Psoas muscle (tissue), 8 donors: ENCODE results near the gene RAB30. TPM values are rescaled to one million over a fixed set of nuclear protein-coding genes. Genes with fewer than 3 reads are reported as not detected.
A peak's percentile ranks its signal among the peaks of the same experiment; 100 is the strongest.

Source experiments
- ATAC-seq, 4 donors: fragments of 200-7000 bp; cut with Tn5 transposase; one replicate each; pipeline ENCODE4 v1.9.1; 2020; ENCODE audit warnings: moderate library complexity in 3 of 4, mild to moderate bottlenecking in 2 of 4
- DNase-seq, 2 donors: peaks; one replicate each; pipeline ENCODE4 v3.0.0-alpha.2; 2020
- H3K27ac ChIP-seq: fragments of 200-600 bp; one replicate; pipeline ENCODE4 v1.8.0; 2022
- H3K27me3 ChIP-seq, 3 donors: fragments of 200-600 bp in 1 of 3; one replicate each; pipeline versions ENCODE4 v1.6.1 to v1.8.0; 2013 to 2022; ENCODE audit warnings: low read length in 2 of 3, mild to moderate bottlenecking in 2 of 3, moderate library complexity in 1 of 3; ENCODE audit not compliant: insufficient read depth in 3 of 3
- H3K36me3 ChIP-seq, 2 donors: fragments of 200-600 bp in 1 of 2; one replicate each; pipeline versions ENCODE4 v1.6.1 to v1.8.0; 2013 to 2022; ENCODE audit warnings: low read depth in 1 of 2, mild to moderate bottlenecking in 1 of 2, moderate library complexity in 1 of 2; ENCODE audit not compliant: insufficient read depth in 1 of 2
- H3K4me1 ChIP-seq: fragments of 200-600 bp; one replicate; pipeline ENCODE4 v1.8.0; 2022
- H3K4me3 ChIP-seq: fragments of 200-600 bp; one replicate; pipeline ENCODE4 v1.8.0; 2022; ENCODE audit warnings: mild to moderate bottlenecking
- H3K9me3 ChIP-seq: fragments of 200-600 bp; one replicate; pipeline ENCODE4 v1.8.0; 2022
- whole genome bisulfite sequencing, 3 donors: extraction: QIAGEN DNeasy Blood & Tissue Kit; methylation state at CpG; one replicate each; pipeline versions ENCODE4 v1.1.6 to v1.1.7; 2013; 5-methylcytosine and 5-hydroxymethylcytosine counted together
- intact Hi-C, 2 donors: fragments of 100-400 bp; cut with DNase I; formaldehyde crosslinking; loops; one replicate each; pipeline versions ENCODE4 v1.11.0 to v1.14.2; 2022
- polyA plus RNA-seq, 3 donors: library from polyadenylated mRNA; stranded (reverse); fragments of 200-250 nt; gene quantifications; one replicate each; pipeline ENCODE4 v1.2.3, GENCODE V29; 2013
- total RNA-seq, 4 donors: library from RNA; stranded (reverse); fragmentation: NEBNext Ultra II Directional in 2 of 4; extraction: Animal tissue kit (Norgen Biotek cat#: 25700) in 2 of 4; gene quantifications; one replicate each; pipeline versions ENCODE4 v1.2.1 to v1.2.4, GENCODE V29; 2021 to 2023
- TF ChIP-seq, protein P1 (sequence below): fragments of 200-600 bp; IDR thresholded peaks from one replicate; pipeline ENCODE4 v1.8.0; 2022; ENCODE audit warnings: antibody characterized with exemption
- donor health status: healthy with polysubstance abuse.
- donor health status: DM: no; HTN: no; CAD: no; lungs with moderate emphysema.
- donor health status: Bipolar disorder and iron deficiency.
- donor health status: healthy.
- donor health status: DM: yes; HTN: yes; CAD: no.
- donor health status: DM: no; HTN: no; CAD: no.
- donor health status: DM: no; HTN: no; CAD: no.
- donor health status: DM: yes; HTN: yes; CAD: no.

RAB30 gene
- total and polyA plus RNA-seq, 7 donors = 3.4 to 89.7 (median 21.5) TPM

GRCh38 chr11:83004746-83005556 is 66.7 kb downstream of the RAB30 start:
- peak in 2 of 4 donors; percentile 24 to 46 for ATAC-seq
- intact Hi-C loops = loop anchor here in 1 of 2 donors (5.0 kb wide), 1 partner anchor 152 kb away; the partner anchor contains the start of gene PCF11
- DNase-seq = no peak
- no peak overlapping the region for H3K4me3 ChIP-seq
- no peaks in the 10 kb centered on the region for H3K27me3 ChIP-seq
- H3K36me3 ChIP-seq = peaks cover 0 to 2% of the 10 kb centered on the region in 2 donors
- 69 to 88% (median 79%) methylated on average over 2 of the region's 2 CpGs for WGBS, 3 donors
- peak overlapping the region; percentile 53 for H3K27ac ChIP-seq
- TF ChIP-seq, protein P1, sequence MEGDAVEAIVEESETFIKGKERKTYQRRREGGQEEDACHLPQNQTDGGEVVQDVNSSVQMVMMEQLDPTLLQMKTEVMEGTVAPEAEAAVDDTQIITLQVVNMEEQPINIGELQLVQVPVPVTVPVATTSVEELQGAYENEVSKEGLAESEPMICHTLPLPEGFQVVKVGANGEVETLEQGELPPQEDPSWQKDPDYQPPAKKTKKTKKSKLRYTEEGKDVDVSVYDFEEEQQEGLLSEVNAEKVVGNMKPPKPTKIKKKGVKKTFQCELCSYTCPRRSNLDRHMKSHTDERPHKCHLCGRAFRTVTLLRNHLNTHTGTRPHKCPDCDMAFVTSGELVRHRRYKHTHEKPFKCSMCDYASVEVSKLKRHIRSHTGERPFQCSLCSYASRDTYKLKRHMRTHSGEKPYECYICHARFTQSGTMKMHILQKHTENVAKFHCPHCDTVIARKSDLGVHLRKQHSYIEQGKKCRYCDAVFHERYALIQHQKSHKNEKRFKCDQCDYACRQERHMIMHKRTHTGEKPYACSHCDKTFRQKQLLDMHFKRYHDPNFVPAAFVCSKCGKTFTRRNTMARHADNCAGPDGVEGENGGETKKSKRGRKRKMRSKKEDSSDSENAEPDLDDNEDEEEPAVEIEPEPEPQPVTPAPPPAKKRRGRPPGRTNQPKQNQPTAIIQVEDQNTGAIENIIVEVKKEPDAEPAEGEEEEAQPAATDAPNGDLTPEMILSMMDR = no peak
- H3K9me3 ChIP-seq = no peaks in the 10 kb centered on the region
- peaks cover 74% of the 10 kb centered on the region for H3K4me1 ChIP-seq

DNA sequence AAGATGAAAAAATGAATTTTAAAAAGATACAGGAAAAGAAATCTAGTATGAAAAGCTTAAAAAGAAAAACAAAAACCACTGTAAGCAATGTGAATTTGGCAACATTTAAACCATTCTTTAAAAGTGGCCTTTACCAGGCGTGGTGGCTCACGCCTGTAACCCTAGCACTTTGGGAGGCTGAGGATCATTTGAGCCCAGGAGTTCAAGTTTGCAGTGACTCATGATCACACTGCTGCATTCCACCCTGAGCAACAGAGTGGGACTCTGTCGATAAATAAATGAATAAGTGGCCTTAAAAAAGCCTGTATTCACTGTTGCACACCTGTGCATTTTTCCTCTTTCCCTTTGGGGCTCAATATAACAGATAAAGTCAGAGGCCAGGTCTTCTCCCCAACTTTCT is 69.2 kb downstream of the RAB30 start:
- H3K27me3 ChIP-seq = no peaks in the 10 kb centered on the region
- no peaks in the 10 kb centered on the region for H3K36me3 ChIP-seq
- H3K4me1 ChIP-seq = peaks cover 86% of the 10 kb centered on the region
- no peaks in the 10 kb centered on the region for H3K9me3 ChIP-seq
- H3K4me3 ChIP-seq = no peak overlapping the region
- 77 to 87% (median 85%) methylated on average over 3 of the region's 3 CpGs for WGBS, 3 donors
- intact Hi-C loops = no loop called here
- peak overlapping the region; percentile 65 for H3K27ac ChIP-seq
- ATAC-seq = peak in 3 of 4 donors; percentile 50 to 58 (median 57)
- TF ChIP-seq, protein P1 = no peak
- no peak for DNase-seq

- DNase-seq = peak; percentile 26 to 59
- peak overlapping the region; percentile 65 for H3K27ac ChIP-seq
Measured at GRCh38 chr11:83002053-83002452, 69.6 kb downstream of the RAB30 start.

GRCh38 chr11:83000381-83000780 is 71.3 kb downstream of the RAB30 start:
- intact Hi-C loops = no loop called here
- no peaks in the 10 kb centered on the region for H3K27me3 ChIP-seq
- WGBS, 3 donors = 96 to 97% (median 96%) methylated on average over 6 of the region's 6 CpGs
- no peak overlapping the region for H3K27ac ChIP-seq
- peaks cover 90% of the 10 kb centered on the region for H3K4me1 ChIP-seq
- no peak for DNase-seq
- H3K9me3 ChIP-seq = no peaks in the 10 kb centered on the region
- TF ChIP-seq, protein P1 = no peak
- H3K36me3 ChIP-seq = peaks cover 0 to 12% of the 10 kb centered on the region in 2 donors
- ATAC-seq = no peak
- no peak overlapping the region for H3K4me3 ChIP-seq

More at GRCh38 chr11:83002053-83002452, 69.6 kb downstream of the RAB30 start:
- intact Hi-C loops = no loop called here
- H3K9me3 ChIP-seq = no peaks in the 10 kb centered on the region
- peaks cover 0 to under 1% of the 10 kb centered on the region in 2 donors for H3K36me3 ChIP-seq
- H3K4me3 ChIP-seq = no peak overlapping the region
- TF ChIP-seq, protein P1 = no peak
- WGBS, 3 donors = 40 to 52% (median 43%) methylated on average over 3 of the region's 3 CpGs
- no peaks in the 10 kb centered on the region for H3K27me3 ChIP-seq
- H3K4me1 ChIP-seq = peaks cover 86% of the 10 kb centered on the region
- peak; percentile 51 to 70 (median 64) for ATAC-seq
